HT1080 (cell line): ENCODE results near the gene B4GALT1. TPM values are rescaled to one million over a fixed set of nuclear protein-coding genes. Genes with fewer than 3 reads are reported as not detected.
"Not testable (repeated sequence)": the region's sequence is repeated elsewhere in the genome, so short reads cannot be mapped to it uniquely, and the experiment has no call there.

ENCODE experiments used
- DNase-seq: peaks from one replicate; pipeline ENCODE4 v3.0.0-alpha.2; 2015; ENCODE audit warnings: low read depth
- total RNA-seq: library from RNA; depleted of rRNA; stranded (reverse); fragments of >200 nt; shearing (Covaris generic); gene quantifications from 2 replicates; pipeline ENCODE4 v1.2.3, GENCODE V29; 2014

B4GALT1 gene
- total RNA-seq, 1 experiment from 2014 or later = 23.6 TPM

- no peak for DNase-seq
Observed at GRCh38 chr9:33162721-33163311, 4.3 kb downstream of the B4GALT1 start.

- DNase-seq = no peak
Observed at GRCh38 chr9:33161589-33162132, 5.5 kb downstream of the B4GALT1 start.

GRCh38 chr9:33161011-33161588 is 6.0 kb downstream of the B4GALT1 start:
- DNase-seq = peak; percentile 99

- not testable (repeated sequence) for DNase-seq
Observed at GRCh38 chr9:33160446-33160845, 6.7 kb downstream of the B4GALT1 start.

- DNase-seq = peak; percentile 76
Observed at GRCh38 chr9:33159777-33160127, 7.4 kb downstream of the B4GALT1 start.

GRCh38 chr9:33158843-33159776 is 8.0 kb downstream of the B4GALT1 start:
- peak; percentile 85 for DNase-seq

- DNase-seq = no peak
Observed at GRCh38 chr9:33157960-33158842, 8.9 kb downstream of the B4GALT1 start.

GRCh38 chr9:33155393-33155792 is 11.7 kb downstream of the B4GALT1 start:
- peak; percentile 40 for DNase-seq

- DNase-seq = no peak
Observed at GRCh38 chr9:33154371-33154770, 12.8 kb downstream of the B4GALT1 start.

GRCh38 chr9:33153666-33154065 is 13.5 kb downstream of the B4GALT1 start:
- DNase-seq = no peak

- no peak for DNase-seq
Observed at GRCh38 chr9:33153001-33153400, 14.1 kb downstream of the B4GALT1 start.

- no peak for DNase-seq
Observed at GRCh38 chr9:33151601-33152000, 15.5 kb downstream of the B4GALT1 start.

GRCh38 chr9:33151007-33151557 is 16.1 kb downstream of the B4GALT1 start:
- peak; percentile 92 for DNase-seq

GRCh38 chr9:33148367-33149014 is 18.6 kb downstream of the B4GALT1 start:
- no peak for DNase-seq

GRCh38 chr9:33147416-33148169 is 19.5 kb downstream of the B4GALT1 start:
- no peak for DNase-seq

GRCh38 chr9:33146298-33146697 is 20.8 kb downstream of the B4GALT1 start:
- DNase-seq = no peak

- DNase-seq = no peak
Observed at GRCh38 chr9:33144551-33144950, 22.6 kb downstream of the B4GALT1 start.

- no peak for DNase-seq
Observed at GRCh38 chr9:33143241-33143661, 23.9 kb downstream of the B4GALT1 start.

GRCh38 chr9:33142535-33142934 is 24.6 kb downstream of the B4GALT1 start:
- DNase-seq = no peak
